Peyer's patch (tissue), 4 donors: ENCODE measurements around the gene GUF1. TPM values are rescaled to one million over a fixed set of nuclear protein-coding genes. Genes with fewer than 3 reads are reported as not detected.

Experiments used
- DNase-seq, 3 donors: peaks; one replicate each; pipeline ENCODE4 v3.0.0-alpha.2; 2017 to 2019
- H3K27ac ChIP-seq, 4 donors: fragments of 200-600 bp; sonication (generic); one replicate each; pipeline ENCODE4 v1.5.1; 2016 to 2019
- H3K27me3 ChIP-seq, 2 donors: fragments of 200-600 bp; sonication (generic); one replicate each; pipeline ENCODE4 v1.5.1; 2019
- H3K36me3 ChIP-seq, 3 donors: fragments of 200-600 bp; sonication (generic); one replicate each; pipeline ENCODE4 v1.5.1; 2016 to 2019
- H3K4me1 ChIP-seq, 4 donors: fragments of 200-600 bp; sonication (generic); one replicate each; pipeline ENCODE4 v1.5.1; 2016 to 2019
- H3K4me3 ChIP-seq, 4 donors: fragments of 200-600 bp; sonication (generic); 1 replicate in 3 of 4; 2 replicates in 1 of 4; pipeline ENCODE4 v1.5.1; 2016 to 2019; ENCODE audit warnings: mild to moderate bottlenecking in 1 of 4
- H3K9me3 ChIP-seq, 4 donors: fragments of 200-600 bp; sonication (generic); one replicate each; pipeline ENCODE4 v1.5.1; 2016 to 2019; ENCODE audit warnings: mild to moderate bottlenecking in 1 of 4
- CTCF ChIP-seq, 6 experiments: fragments of 450-650 bp in 4 of 6; fragments of 200-600 bp in 2 of 6; sonication (generic) in 1 of 6; IDR thresholded peaks; one replicate each; pipeline ENCODE4 v1.5.1; 2017 to 2019; ENCODE audit warnings: antibody characterized with exemption in 6 of 6, mild to moderate bottlenecking in 3 of 6, moderate library complexity in 1 of 6
- POLR2A ChIP-seq, 2 donors: fragments of 450-650 bp; IDR thresholded peaks; one replicate each; pipeline ENCODE4 v1.5.1; 2017; ENCODE audit warnings: antibody characterized with exemption in 2 of 2, mild to moderate bottlenecking in 2 of 2, moderate library complexity in 2 of 2
- total RNA-seq, 4 donors: library from RNA; depleted of rRNA; stranded (reverse); fragments of >200 nt; gene quantifications; one replicate each; pipeline ENCODE4 v1.1.0, GENCODE V29; 2016

The GUF1 gene
- total RNA-seq, 4 donors from 2014 or later = 14.6 to 26.6 (median 17.9) TPM

- Histone ChIP-seq H3K4me3 (no peak overlapping the region), H3K27me3 (no peaks in the 10 kb centered on the region), H3K36me3 (no peaks in the 10 kb centered on the region), H3K9me3 (no peaks in the 10 kb centered on the region), H3K4me1 (no peaks in the 10 kb centered on the region), H3K27ac (no peak overlapping the region)
- TF ChIP-seq CTCF (IDR thresholded peaks at IDR 0.05) (no peak), POLR2A (IDR thresholded peaks at IDR 0.05) (no peak)
- DNase-seq = no peak
Measured at GRCh38 chr4:44662623-44663005, 15.6 kb upstream of the GUF1 start.

DNA sequence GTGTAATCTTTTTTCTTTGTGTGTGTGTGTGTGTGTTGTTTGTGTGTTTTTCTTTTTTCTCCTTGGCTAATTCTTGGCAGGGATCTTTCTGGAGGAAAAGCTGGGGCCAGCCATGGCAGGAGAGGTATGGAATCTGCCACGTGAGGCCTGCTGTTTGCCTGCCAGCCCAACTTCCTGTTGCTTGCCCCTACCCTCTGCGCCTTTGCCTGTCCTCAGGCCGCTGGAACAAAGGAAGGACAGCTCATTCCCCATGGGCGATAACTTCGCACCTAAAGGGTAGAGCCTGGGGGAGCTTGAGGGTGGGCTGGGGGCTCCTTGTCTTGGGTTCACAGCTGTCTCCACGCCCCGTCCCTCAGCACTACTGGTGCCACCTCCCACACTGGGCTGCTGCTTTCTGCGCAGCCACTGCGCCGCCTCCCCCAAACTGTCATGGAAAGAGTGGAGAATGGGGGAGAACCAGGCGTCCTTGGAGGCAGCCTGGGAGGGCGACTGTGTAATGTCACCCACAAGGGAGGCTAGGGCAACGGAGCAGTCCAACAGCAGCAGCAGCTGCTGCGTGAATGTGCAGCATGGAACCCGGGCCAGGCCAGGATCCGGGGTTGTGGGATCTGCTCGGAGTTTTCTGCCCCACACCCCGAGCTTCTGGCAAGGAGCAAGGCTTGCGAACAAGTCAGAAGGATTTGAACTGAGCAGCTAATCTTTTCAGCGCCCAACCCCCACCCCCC lies 14.5 kb upstream of the GUF1 start:
- Histone ChIP-seq H3K4me1 (no peaks in the 10 kb centered on the region), H3K4me3 (no peak overlapping the region), H3K9me3 (no peaks in the 10 kb centered on the region), H3K27ac (no peak overlapping the region), H3K27me3 (no peaks in the 10 kb centered on the region), H3K36me3 (no peaks in the 10 kb centered on the region)
- TF ChIP-seq POLR2A (IDR thresholded peaks at IDR 0.05) = no peak
- TF ChIP-seq CTCF (IDR thresholded peaks at IDR 0.05) = no peak
- DNase-seq = no peak

GRCh38 chr4:44668526-44668925 lies 9.7 kb upstream of the GUF1 start:
- Histone ChIP-seq H3K36me3 (no peaks in the 10 kb centered on the region), H3K9me3 (no peaks in the 10 kb centered on the region), H3K27ac (no peak overlapping the region), H3K4me3 (no peak overlapping the region), H3K27me3 (no peaks in the 10 kb centered on the region), H3K4me1 (no peaks in the 10 kb centered on the region)
- DNase-seq = no peak
- TF ChIP-seq CTCF (IDR thresholded peaks at IDR 0.05) (no peak), POLR2A (IDR thresholded peaks at IDR 0.05) (no peak)

DNA sequence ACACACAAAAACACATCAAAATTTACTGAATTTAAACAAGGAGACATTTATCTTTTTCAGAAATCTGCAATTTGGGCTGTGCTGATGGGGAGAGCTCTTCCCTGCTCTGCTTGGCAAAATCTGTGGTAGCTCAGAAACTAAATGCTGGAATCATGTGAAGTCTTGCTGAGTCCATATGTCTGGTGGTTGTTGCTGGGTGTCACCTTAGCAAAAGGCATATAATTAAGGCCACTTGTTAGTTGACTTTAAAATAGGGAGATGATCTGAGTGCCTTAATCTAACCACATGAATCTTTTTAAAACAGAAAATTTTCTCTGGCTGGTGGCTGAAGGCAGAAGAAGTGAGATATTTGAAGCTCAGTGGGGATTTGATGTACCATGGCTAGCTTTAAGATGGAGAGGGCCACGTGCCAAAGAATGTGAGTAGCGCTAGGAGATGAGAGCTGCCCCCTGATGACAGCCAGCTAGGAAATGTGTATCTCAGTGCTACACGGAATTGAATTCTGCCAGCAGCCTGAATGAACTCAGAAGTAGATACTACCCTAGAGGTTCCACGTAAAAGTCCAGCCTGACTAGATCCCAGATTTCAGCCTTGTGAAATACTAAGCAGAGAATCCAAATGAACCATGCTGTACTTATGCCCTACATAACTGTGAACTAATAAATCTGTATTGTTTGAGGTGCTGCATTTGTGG lies 7.6 kb upstream of the GUF1 start:
- Histone ChIP-seq H3K4me1 (no peaks in the 10 kb centered on the region), H3K4me3 (no peak overlapping the region), H3K27ac (no peak overlapping the region), H3K36me3 (no peaks in the 10 kb centered on the region), H3K27me3 (no peaks in the 10 kb centered on the region), H3K9me3 (no peaks in the 10 kb centered on the region)
- no peak for DNase-seq
- no peak for TF ChIP-seq CTCF (IDR thresholded peaks at IDR 0.05)
- TF ChIP-seq POLR2A (IDR thresholded peaks at IDR 0.05) = no peak

GRCh38 chr4:44671636-44672035 lies 6.6 kb upstream of the GUF1 start:
- H3K27ac ChIP-seq = no peak overlapping the region
- no peaks in the 10 kb centered on the region for H3K9me3 ChIP-seq
- DNase-seq = no peak
- H3K36me3 ChIP-seq = no peaks in the 10 kb centered on the region
- no peaks in the 10 kb centered on the region for H3K27me3 ChIP-seq
- TF ChIP-seq POLR2A (IDR thresholded peaks at IDR 0.05) (no peak), CTCF (IDR thresholded peaks at IDR 0.05) (no peak)
- no peak overlapping the region for H3K4me3 ChIP-seq
- no peaks in the 10 kb centered on the region for H3K4me1 ChIP-seq
